GM21360 (cell line): ENCODE data around the gene TM4SF5.

ENCODE experiments used
- ATAC-seq: cut with Tn5 transposase; IDR thresholded peaks from one replicate; pipeline ENCODE4 v1.9.1; 2021; ENCODE audit warnings: mild to moderate bottlenecking, moderate library complexity; ENCODE audit not compliant: unreplicated experiment

TM4SF5 gene

GRCh38 chr17:4771519-4772234 lies at the start of gene TM4SF5:
Gene TM4SF5 (plus strand): TSS chr17:4771886. CDS start chr17:4771923, 37 bp downstream.
- ATAC-seq, result no peak

GRCh38 chr17:4722678-4723240 lies 48.9 kb upstream of the TM4SF5 start:
- no peak for ATAC-seq

GRCh38 chr17:4724650-4725049 lies 47.0 kb upstream of the TM4SF5 start:
- no peak for ATAC-seq

- no peak for ATAC-seq
These were observed 45.9 kb upstream of the TM4SF5 start for GRCh38 chr17:4725646-4726310.

GRCh38 chr17:4728124-4728523 lies 43.6 kb upstream of the TM4SF5 start:
- no peak for ATAC-seq

GRCh38 chr17:4733073-4733531 lies 38.6 kb upstream of the TM4SF5 start:
- ATAC-seq, result no peak

- no peak for ATAC-seq
These were observed 36.7 kb upstream of the TM4SF5 start for GRCh38 chr17:4734857-4735475.

GRCh38 chr17:4735876-4736651 lies 35.6 kb upstream of the TM4SF5 start:
- ATAC-seq, result no peak

- no peak for ATAC-seq
These were observed 33.3 kb upstream of the TM4SF5 start for GRCh38 chr17:4738136-4739121.

GRCh38 chr17:4739122-4740024 lies 32.3 kb upstream of the TM4SF5 start, which contains the start of the genes CXCL16 and ZMYND15:
Gene CXCL16 (minus strand): TSS chr17:4739928. CDS start chr17:4739339, 589 bp downstream.
Gene ZMYND15 (plus strand): TSS chr17:4739833. CDS start chr17:4740549, 716 bp downstream.
- ATAC-seq, result no peak

- ATAC-seq, result no peak
These were observed 31.7 kb upstream of the TM4SF5 start for GRCh38 chr17:4740025-4740351.

GRCh38 chr17:4740584-4740983 lies 31.1 kb upstream of the TM4SF5 start:
- no peak for ATAC-seq

GRCh38 chr17:4741544-4741943 lies 30.1 kb upstream of the TM4SF5 start:
- ATAC-seq, result no peak

GRCh38 chr17:4742133-4742532 lies 29.6 kb upstream of the TM4SF5 start:
- no peak for ATAC-seq

GRCh38 chr17:4742629-4743028 lies 29.1 kb upstream of the TM4SF5 start:
- ATAC-seq, result no peak

- no peak for ATAC-seq
These were observed 28.5 kb upstream of the TM4SF5 start for GRCh38 chr17:4743216-4743615.

GRCh38 chr17:4743898-4744297 lies 27.8 kb upstream of the TM4SF5 start:
- no peak for ATAC-seq
